ENCODE results near the gene RGMA.

- no peak for TF ChIP-seq TAF1 (IDR thresholded peaks at IDR 0.05; ENCODE audit: borderline replicate concordance, insufficient read depth, low read length)
- no peak for TF ChIP-seq SIN3A (IDR thresholded peaks at IDR 0.05; ENCODE audit: borderline replicate concordance, insufficient read depth, low read length)
- TF ChIP-seq POLR2AphosphoS5 (IDR thresholded peaks at IDR 0.05; ENCODE audit: low read depth, low read length) = no peak
- TF ChIP-seq FOXP2 (optimal IDR thresholded peaks at IDR 0.05; ENCODE audit: borderline replicate concordance, extremely low read depth, extremely low read length, insufficient read depth) = no peak
Observed at GRCh38 chr15:93048426-93048721, 40.6 kb downstream of the RGMA start.

Measured in PFSK-1 (cell line).